ENCODE results near the gene C22orf23.

Gene C22orf23

GRCh38 chr22:37896939-37897338, 56.5 kb downstream of the C22orf23 start:
- no peak for DNase-seq

- DNase-seq = peak; percentile 46
Observed at GRCh38 chr22:37896181-37896592, 57.2 kb downstream of the C22orf23 start.

- DNase-seq = no peak
Observed at GRCh38 chr22:37894939-37895670, 58.3 kb downstream of the C22orf23 start.

DNA sequence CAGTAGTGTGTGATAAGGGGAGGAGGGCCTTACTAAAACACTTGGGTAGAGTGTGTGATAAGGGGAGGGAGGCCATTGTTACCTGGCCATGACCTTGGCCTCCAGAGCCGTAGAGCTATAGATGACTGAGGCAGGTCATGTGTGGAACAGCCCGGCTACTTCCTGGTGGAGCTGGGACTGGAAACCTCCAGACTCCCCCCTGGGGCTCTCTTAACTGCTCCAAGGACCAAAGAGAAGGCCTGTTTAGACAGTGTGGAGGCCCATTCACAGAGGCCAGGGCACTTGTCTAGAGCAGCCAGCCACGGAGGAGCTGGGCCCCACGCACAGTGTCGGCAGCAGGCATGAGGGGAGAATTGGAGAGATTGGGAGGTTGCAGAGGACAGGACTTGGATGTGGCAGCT, 59.8 kb downstream of the C22orf23 start:
- no peak for DNase-seq
